NB4 (cell line): ENCODE data around the gene SPCS1.

Experiments used
- DNase-seq: peaks from one replicate; pipeline ENCODE4 v3.0.0; 2010; ENCODE audit warnings: low read depth
- H3K4me3 ChIP-seq: one replicate; pipeline ENCODE4 v1.5.1; 2011; ENCODE audit warnings: mild to moderate bottlenecking, low read depth, low read length, moderate library complexity
- CTCF ChIP-seq: IDR thresholded peaks from one replicate; pipeline ENCODE4 v1.5.1; 2012; ENCODE audit warnings: low read depth, low read length
- MYC ChIP-seq: IDR thresholded peaks from 2 replicates; pipeline ENCODE4 v1.6.1; 2011; ENCODE audit warnings: low read depth, low read length
- POLR2A ChIP-seq: IDR thresholded peaks from 2 replicates; pipeline ENCODE4 v1.6.1; 2011; ENCODE audit warnings: mild to moderate bottlenecking; ENCODE audit not compliant: insufficient read length; ENCODE audit errors: extremely low read depth
- TF ChIP-seq, protein P1 (sequence below): IDR thresholded peaks from 2 replicates; pipeline ENCODE4 v1.6.1; 2011; ENCODE audit warnings: low read depth, low read length

Gene SPCS1

DNA sequence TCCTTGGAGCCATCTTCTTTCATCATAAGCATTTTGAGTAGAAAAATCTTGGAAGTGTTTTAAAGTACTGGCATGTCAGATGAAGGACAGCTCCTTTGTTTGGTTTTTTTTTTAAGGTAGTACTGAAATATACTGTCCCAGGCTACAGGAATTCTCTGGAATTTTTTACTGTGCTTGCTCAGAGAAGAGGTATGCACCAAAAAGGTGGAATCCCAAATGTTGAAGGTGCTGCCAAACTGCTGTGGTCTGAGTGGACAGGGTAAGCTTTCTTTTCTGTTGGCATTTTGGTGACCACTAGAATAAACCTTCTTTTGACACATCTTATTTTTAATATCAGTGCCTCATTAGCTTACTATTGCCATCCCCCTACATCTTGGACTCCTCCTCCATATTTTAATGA is 12.8 kb upstream of the SPCS1 start:
- no peak for TF ChIP-seq MYC
- TF ChIP-seq, protein P1, sequence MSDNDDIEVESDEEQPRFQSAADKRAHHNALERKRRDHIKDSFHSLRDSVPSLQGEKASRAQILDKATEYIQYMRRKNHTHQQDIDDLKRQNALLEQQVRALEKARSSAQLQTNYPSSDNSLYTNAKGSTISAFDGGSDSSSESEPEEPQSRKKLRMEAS: no peak
- TF ChIP-seq CTCF: no peak
- no peak for TF ChIP-seq POLR2A
- no peak overlapping the region for H3K4me3 ChIP-seq
- DNase-seq: no peak

DNA sequence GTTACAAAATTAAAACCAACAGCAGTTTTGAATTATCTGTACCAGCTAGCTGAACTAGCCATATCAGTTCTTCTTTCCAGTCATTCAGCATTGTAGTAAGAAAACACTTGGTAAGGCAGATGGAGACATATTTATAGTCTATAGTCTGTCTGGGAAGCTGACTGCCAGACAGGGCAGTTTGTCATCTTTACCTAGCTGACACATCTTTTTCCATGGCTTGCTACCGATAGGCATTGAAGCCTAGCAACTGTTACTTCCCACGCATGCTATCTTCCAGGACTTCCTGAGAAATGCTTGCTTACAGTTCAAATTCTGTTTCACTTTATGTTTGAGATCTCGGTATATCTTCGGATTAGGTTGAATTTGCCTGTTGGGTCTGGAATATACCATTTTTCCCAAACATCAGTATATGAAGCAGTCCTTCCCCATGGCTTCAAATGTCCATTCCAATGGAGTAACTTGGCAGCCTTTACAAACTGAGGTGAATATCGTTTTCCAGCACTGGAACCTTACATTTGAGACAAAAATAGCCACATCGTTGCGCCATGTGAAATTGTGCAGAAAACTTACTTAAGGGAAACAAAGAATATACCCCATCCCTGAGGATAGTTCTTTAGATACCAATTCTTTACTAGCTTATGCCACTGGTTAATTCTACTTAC is 11.2 kb upstream of the SPCS1 start:
- no peak for TF ChIP-seq POLR2A
- TF ChIP-seq, protein P1: no peak
- TF ChIP-seq CTCF: no peak
- TF ChIP-seq MYC: no peak
- H3K4me3 ChIP-seq: no peak overlapping the region
- no peak for DNase-seq

DNA sequence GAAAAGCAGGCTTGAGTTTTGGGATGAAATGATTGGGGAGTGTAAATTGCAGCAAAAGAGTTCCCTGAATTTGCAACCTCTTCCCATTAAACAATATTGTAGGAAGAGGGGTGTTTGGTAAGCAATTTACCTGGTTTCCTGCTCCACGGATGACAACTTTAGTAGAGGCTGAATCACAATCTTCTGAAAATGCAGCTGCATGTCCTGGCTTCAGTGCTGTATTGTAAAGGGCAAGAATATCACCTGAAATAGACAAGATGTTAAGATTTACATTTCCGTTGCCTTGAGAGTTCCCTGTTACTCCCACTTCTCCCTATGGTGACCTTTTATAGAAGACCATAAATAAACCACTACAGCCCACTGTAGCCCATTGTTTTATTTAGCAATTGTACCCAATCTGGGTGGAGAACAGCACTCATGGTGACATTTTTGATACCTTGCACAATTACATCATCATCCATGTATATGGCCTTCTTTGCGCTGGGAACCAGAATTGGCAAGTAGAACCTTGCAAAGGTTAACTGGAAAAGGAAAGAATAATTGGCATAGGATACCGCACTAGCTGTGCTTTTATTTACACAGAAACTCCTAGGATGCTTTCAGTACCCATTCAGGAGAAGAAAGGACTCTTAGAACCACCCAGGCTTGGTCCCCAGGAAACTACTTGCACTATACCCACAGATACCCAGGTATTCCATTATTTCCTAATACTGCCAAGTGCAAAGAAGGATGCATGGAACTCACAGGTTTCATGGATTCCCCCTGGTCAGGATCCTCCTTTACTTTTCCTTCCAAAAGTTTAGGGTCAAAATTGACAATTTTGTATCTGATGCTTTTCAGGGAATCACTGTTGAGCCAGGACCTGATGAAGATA is 9.9 kb upstream of the SPCS1 start:
- no peak for TF ChIP-seq POLR2A
- TF ChIP-seq, protein P1: no peak
- no peak for TF ChIP-seq MYC
- no peak for TF ChIP-seq CTCF

DNA sequence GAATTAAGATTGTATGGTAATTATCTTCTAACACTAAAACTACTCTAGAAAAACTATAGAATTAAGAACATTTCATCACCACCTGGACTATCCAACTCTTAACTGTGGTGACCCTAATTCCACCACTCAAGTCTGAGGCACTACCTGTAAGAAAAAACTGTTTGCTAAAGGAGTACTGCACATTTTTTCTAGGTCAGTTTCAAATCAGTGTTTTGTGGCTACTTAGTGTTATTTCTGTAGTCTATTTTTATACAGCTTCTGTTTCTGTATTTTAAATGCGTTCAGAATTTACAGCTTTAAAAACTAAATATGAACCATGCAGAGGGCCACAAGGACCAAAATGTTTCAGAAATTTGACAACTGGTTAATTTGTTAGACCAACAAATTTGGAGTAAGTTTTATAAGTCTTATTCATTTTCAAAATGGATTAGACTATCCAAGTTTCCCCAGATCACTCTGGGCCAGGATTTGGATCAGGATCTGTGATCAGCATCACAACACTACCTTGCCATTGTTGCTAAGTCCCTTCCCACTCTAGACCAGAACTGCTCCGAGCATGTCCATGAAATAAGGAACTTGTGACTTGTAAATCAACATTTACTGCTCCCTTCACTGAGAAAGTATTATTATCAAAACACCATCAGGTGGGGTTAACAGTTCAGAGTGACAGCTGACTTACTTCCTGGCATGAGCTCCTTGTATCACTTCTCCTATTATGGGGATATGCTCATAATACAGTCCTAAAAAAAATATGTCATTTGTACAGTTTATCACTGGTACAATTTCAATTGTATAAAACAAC is 8.9 kb upstream of the SPCS1 start:
- no peak for TF ChIP-seq CTCF
- TF ChIP-seq POLR2A: no peak
- TF ChIP-seq MYC: no peak
- TF ChIP-seq, protein P1: no peak
- no peak overlapping the region for H3K4me3 ChIP-seq
- DNase-seq: no peak

More for the DNA sequence above, 9.9 kb upstream of the SPCS1 start:
- no peak for DNase-seq
- H3K4me3 ChIP-seq: no peak overlapping the region

DNA sequence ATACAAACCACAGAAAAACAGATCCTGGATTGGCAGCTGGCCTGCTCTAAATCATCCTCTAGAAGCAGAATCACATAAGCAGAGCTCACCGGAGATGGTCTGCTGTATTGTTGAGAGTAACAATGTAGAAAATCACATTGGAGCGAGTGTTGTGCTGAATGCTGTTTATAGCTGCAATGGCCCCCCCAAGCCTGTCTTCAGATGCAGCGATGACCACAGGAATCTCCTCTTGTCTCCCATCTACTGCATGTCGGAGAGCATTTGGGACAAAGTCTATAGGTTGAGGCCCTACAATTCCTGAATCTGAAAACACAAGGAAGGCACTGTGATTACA is 8.3 kb upstream of the SPCS1 start:
- no peak for TF ChIP-seq MYC
- no peak for TF ChIP-seq CTCF
- TF ChIP-seq, protein P1: no peak
- TF ChIP-seq POLR2A: peak; percentile 24
- DNase-seq: no peak
- H3K4me3 ChIP-seq: no peak overlapping the region
